GM12872 (cell line): Measurements from ENCODE around the gene TENT5C.

Source experiments
- TF ChIP-seq, protein P1 (sequence below): IDR thresholded peaks from 3 replicates; pipeline ENCODE4 v1.5.1; 2011; ENCODE audit warnings: low read depth, mild to moderate bottlenecking, low read length, moderate library complexity; ENCODE audit not compliant: insufficient read depth

TENT5C gene

GRCh38 chr1:117638141-117638540, 32.3 kb downstream of the TENT5C start:
- TF ChIP-seq, protein P1, sequence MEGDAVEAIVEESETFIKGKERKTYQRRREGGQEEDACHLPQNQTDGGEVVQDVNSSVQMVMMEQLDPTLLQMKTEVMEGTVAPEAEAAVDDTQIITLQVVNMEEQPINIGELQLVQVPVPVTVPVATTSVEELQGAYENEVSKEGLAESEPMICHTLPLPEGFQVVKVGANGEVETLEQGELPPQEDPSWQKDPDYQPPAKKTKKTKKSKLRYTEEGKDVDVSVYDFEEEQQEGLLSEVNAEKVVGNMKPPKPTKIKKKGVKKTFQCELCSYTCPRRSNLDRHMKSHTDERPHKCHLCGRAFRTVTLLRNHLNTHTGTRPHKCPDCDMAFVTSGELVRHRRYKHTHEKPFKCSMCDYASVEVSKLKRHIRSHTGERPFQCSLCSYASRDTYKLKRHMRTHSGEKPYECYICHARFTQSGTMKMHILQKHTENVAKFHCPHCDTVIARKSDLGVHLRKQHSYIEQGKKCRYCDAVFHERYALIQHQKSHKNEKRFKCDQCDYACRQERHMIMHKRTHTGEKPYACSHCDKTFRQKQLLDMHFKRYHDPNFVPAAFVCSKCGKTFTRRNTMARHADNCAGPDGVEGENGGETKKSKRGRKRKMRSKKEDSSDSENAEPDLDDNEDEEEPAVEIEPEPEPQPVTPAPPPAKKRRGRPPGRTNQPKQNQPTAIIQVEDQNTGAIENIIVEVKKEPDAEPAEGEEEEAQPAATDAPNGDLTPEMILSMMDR = no peak

- TF ChIP-seq, protein P1 = no peak
Measured at GRCh38 chr1:117638759-117639158, 32.9 kb downstream of the TENT5C start.

GRCh38 chr1:117639741-117640140, 33.9 kb downstream of the TENT5C start:
- TF ChIP-seq, protein P1 = no peak

GRCh38 chr1:117641536-117641935, 35.7 kb downstream of the TENT5C start:
- TF ChIP-seq, protein P1 = no peak

DNA sequence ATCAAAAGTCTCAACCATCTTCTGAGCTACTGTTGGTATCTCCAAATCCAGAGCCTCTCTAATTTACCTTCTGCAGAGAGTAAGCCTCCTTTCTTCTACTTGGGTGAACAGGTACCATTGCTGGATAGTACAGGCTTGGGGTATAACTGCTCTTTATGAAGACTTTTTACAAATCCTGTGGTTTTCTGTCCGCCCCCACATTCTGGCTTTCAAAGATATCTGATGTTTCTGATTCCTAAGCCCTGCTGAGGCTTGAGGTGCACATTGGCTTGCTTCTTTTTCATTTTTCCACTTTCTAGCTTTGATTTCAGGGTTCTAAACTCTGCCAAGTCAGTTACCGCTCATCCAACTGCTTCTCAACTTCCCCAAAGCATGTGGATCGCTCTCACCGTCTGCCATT, 37.1 kb downstream of the TENT5C start:
- TF ChIP-seq, protein P1 = no peak

- TF ChIP-seq, protein P1 = no peak
Measured at GRCh38 chr1:117643601-117644000, 37.8 kb downstream of the TENT5C start.

DNA sequence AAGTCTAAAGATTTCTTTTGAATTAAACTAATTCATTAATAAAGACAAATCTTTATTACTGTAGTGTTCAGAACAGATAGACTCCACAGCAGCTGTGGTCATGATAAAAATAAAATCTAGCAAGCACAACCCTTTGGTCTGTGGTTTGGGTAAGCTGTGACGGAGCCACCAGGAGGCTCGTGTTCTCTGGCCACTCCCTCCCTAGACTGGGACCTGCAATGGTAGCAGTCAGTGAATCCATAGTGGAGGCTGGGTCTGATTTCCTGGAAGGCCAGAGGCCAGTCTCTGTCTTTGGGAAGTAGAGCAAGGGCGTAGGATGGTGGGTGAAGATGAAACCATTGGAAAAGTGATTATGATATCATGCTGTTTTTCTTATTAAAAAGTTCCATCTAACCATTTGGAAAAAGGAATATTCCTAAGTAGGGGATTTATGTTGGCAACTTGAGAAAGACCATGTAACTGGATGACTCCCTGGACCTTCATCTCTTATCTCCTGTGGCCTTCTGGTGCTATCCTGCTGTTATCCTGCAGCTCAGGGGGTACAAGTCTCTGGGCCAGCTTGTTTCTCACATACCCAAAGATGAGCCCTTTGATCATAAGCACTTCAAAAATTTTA, 39.0 kb downstream of the TENT5C start:
- TF ChIP-seq, protein P1 = no peak
